MCF 10A (cell line): ENCODE measurements around the gene MON2. TPM values are rescaled to one million over a fixed set of nuclear protein-coding genes. Genes with fewer than 3 reads are reported as not detected.

Source experiments
- BruUV-seq: library from RNA; stranded (reverse); fragments of 400-500 nt; replicated peaks from 2 replicates; lab custom pipeline; 2021; lab: Mats Ljungman, UMichigan
- CTCF ChIA-PET: fragments of 300-600 bp; sonication (Branson Sonifier 250); formaldehyde crosslinking; extraction: SDS; loops from one replicate; lab custom pipeline; 2021; ENCODE audit warnings: antibody characterized with exemption, inconsistent platforms; lab: Yijun Ruan, JAX
- POLR2A ChIA-PET: fragments of 300-600, 350-650 bp; sonication (Branson Sonifier 250); formaldehyde crosslinking; extraction: SDS; loops from one replicate; lab custom pipeline; 2020; ENCODE audit warnings: antibody characterized with exemption, inconsistent platforms; lab: Yijun Ruan, JAX
- DNase-seq: peaks from one replicate; pipeline ENCODE4 v3.0.0-alpha.2; 2018; ENCODE audit not compliant: unreplicated experiment
- H3K27ac Mint-ChIP-seq: one replicate; pipeline ENCODE4 v1.8.0; 2022; ENCODE audit warnings: mild to moderate bottlenecking, low read depth, mixed read lengths; ENCODE audit not compliant: unreplicated experiment
- H3K27me3 Mint-ChIP-seq: one replicate; pipeline ENCODE4 v1.8.0; 2022; ENCODE audit warnings: mixed read lengths; ENCODE audit not compliant: insufficient read depth, unreplicated experiment
- H3K36me3 Mint-ChIP-seq: one replicate; pipeline ENCODE4 v1.8.0; 2022; ENCODE audit warnings: mild to moderate bottlenecking, moderate library complexity, mixed read lengths; ENCODE audit not compliant: insufficient read depth, unreplicated experiment
- H3K4me1 Mint-ChIP-seq: one replicate; pipeline ENCODE4 v1.8.0; 2022; ENCODE audit warnings: mixed read lengths; ENCODE audit not compliant: insufficient read depth, unreplicated experiment
- H3K4me3 Mint-ChIP-seq: one replicate; pipeline ENCODE4 v1.8.0; 2022; ENCODE audit warnings: mild to moderate bottlenecking, moderate library complexity, mixed read lengths; ENCODE audit not compliant: unreplicated experiment
- H3K9me3 Mint-ChIP-seq: one replicate; pipeline ENCODE4 v1.8.0; 2022; ENCODE audit warnings: mixed read lengths; ENCODE audit not compliant: unreplicated experiment
- intact Hi-C: fragments of 100-400 bp; cut with micrococcal nuclease; formaldehyde crosslinking; loops from 2 replicates; pipeline ENCODE4 v1.14.1; 2022
- total RNA-seq: library from RNA; stranded (reverse); gene quantifications from 2 replicates; pipeline ENCODE4 v1.2.3, GENCODE V29; 2022
- TF ChIP-seq, protein P1 (sequence below): fragments of 200-600 bp; IDR thresholded peaks from one replicate; pipeline ENCODE4 v1.8.0; 2022; ENCODE audit warnings: antibody characterized with exemption, mild to moderate bottlenecking; ENCODE audit not compliant: unreplicated experiment

MON2 gene
- total RNA-seq, 1 experiment from 2014 or later = 49.5 TPM

DNA sequence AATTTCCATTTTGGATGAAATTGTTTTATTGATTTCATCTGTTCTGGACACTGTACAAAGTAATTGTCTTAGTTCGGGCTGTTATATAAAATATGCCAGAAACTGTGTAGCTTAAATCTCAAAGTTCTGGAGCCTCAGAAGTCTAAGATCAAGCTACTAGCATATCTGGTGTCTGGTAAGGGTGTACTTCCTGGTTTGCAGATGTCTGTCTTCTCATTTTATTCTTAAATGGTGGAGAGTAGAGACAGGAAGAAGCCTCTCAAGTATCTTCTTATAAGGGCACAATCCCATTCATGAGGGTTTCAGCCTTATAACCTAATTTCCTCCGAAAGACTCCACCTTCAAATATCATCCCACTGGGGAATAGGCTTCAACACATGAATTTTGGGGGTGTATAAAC, 51.3 kb downstream of the MON2 start:
- H3K36me3 Mint-ChIP-seq = peaks cover 14% of the 10 kb centered on the region
- TF ChIP-seq, protein P1, sequence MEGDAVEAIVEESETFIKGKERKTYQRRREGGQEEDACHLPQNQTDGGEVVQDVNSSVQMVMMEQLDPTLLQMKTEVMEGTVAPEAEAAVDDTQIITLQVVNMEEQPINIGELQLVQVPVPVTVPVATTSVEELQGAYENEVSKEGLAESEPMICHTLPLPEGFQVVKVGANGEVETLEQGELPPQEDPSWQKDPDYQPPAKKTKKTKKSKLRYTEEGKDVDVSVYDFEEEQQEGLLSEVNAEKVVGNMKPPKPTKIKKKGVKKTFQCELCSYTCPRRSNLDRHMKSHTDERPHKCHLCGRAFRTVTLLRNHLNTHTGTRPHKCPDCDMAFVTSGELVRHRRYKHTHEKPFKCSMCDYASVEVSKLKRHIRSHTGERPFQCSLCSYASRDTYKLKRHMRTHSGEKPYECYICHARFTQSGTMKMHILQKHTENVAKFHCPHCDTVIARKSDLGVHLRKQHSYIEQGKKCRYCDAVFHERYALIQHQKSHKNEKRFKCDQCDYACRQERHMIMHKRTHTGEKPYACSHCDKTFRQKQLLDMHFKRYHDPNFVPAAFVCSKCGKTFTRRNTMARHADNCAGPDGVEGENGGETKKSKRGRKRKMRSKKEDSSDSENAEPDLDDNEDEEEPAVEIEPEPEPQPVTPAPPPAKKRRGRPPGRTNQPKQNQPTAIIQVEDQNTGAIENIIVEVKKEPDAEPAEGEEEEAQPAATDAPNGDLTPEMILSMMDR = no peak
- no peak overlapping the region for H3K4me3 Mint-ChIP-seq
- intact Hi-C loops = no loop called here
- ChIA-PET CTCF (interaction anchor here (0.5 to 1.9 kb wide), 2 partner anchors 65 to 79 kb away, joined by 3 to 5 read pairs; no protein-coding TSS in a partner anchor), POLR2A (interaction anchor here (0.6 to 1.1 kb wide), 2 partner anchors 20 to 81 kb away, joined by 3 to 4 read pairs; no protein-coding TSS in a partner anchor)
- H3K27me3 Mint-ChIP-seq = no peaks in the 10 kb centered on the region
- H3K4me1 Mint-ChIP-seq = no peaks in the 10 kb centered on the region
- DNase-seq = no peak
- H3K27ac Mint-ChIP-seq = no peak overlapping the region
- BruUV-seq = no TSS peak
- no peaks in the 10 kb centered on the region for H3K9me3 Mint-ChIP-seq

DNA sequence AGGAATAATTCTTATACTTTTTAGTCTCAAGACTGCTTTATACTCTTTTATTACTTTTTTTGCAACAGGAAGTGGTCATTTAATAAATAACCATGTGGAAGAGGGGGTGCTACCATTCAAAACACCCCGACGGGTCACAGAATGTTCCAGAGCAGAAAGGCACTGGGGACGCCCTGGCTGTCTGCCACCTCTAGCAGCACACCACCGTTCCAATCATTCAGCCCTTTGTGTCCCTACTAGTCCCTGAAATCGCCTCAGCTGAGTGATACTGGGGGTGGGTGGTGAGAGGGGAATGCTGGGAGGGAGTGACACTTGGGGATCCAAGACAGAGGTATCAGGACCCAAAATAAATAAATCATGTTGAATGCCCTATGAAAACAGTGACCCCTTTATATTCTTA, 52.4 kb downstream of the MON2 start:
- no peaks in the 10 kb centered on the region for H3K27me3 Mint-ChIP-seq
- POLR2A ChIA-PET = no interaction called here
- no peak overlapping the region for H3K4me3 Mint-ChIP-seq
- intact Hi-C loops = no loop called here
- peaks cover 8% of the 10 kb centered on the region for H3K36me3 Mint-ChIP-seq
- TF ChIP-seq, protein P1 = no peak
- peak overlapping the region; percentile 25 for H3K27ac Mint-ChIP-seq
- BruUV-seq = no TSS peak
- no peaks in the 10 kb centered on the region for H3K9me3 Mint-ChIP-seq
- no peaks in the 10 kb centered on the region for H3K4me1 Mint-ChIP-seq
- CTCF ChIA-PET = interaction anchor here (1.9 kb wide), 1 partner anchor 81 kb away, joined by 5 read pairs; no protein-coding TSS in a partner anchor
- no peak for DNase-seq

DNA sequence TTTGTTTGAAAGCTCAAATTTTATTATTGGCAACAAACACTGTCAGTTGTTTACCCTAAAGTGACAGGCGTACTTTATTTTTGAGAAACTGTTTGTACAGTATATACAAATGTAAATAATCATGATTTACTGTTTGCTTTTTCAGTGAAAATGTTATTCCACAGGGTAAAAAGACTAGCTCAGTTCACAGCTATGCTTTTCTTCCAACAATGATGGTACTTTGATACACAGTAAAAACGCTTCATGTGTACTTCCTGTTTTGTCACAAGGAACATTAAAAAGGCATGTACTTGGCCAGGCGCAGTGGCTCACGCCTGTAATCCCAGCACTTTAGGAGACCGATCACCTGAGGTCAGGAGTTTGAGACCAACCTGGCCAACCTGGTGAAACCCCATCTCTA, 53.7 kb downstream of the MON2 start:
- BruUV-seq = no TSS peak
- CTCF ChIA-PET = no interaction called here
- POLR2A ChIA-PET = no interaction called here
- H3K27ac Mint-ChIP-seq = no peak overlapping the region
- H3K36me3 Mint-ChIP-seq = peaks cover 15% of the 10 kb centered on the region
- no peaks in the 10 kb centered on the region for H3K9me3 Mint-ChIP-seq
- intact Hi-C loops = no loop called here
- H3K4me3 Mint-ChIP-seq = no peak overlapping the region
- no peak for DNase-seq
- TF ChIP-seq, protein P1 = no peak
- no peaks in the 10 kb centered on the region for H3K4me1 Mint-ChIP-seq
- no peaks in the 10 kb centered on the region for H3K27me3 Mint-ChIP-seq

DNA sequence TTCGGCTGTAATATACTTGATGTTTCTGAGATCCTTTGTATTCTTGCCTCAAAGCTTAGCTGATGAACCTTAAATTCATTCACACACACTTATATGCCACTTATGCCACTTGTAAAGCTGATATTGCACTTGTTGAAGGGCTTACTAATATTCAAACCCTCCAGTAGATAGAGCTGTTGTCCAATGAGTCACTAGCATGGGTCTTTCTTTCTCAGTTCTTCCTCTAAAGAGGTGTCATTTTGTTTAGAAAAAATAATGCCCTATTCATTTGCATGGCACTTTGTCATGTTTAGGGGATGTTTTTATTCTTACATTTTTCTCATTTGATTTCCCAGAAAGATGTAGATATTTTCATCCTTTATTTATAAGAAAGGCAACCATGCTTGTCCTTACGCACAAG, 56.4 kb downstream of the MON2 start:
- peak; percentile 3 for DNase-seq
- H3K4me3 Mint-ChIP-seq = no peak overlapping the region
- peaks cover 23% of the 10 kb centered on the region for H3K36me3 Mint-ChIP-seq
- ChIA-PET CTCF (interaction anchor here (0.6 kb wide), 1 partner anchor 192 kb away, joined by 7 read pairs; no protein-coding TSS in a partner anchor), POLR2A (no interaction called here)
- H3K4me1 Mint-ChIP-seq = no peaks in the 10 kb centered on the region
- no peaks in the 10 kb centered on the region for H3K9me3 Mint-ChIP-seq
- no TSS peak for BruUV-seq
- TF ChIP-seq, protein P1 = no peak
- H3K27ac Mint-ChIP-seq = peak overlapping the region; percentile 32
- intact Hi-C loops = no loop called here
- H3K27me3 Mint-ChIP-seq = no peaks in the 10 kb centered on the region
